Gastroesophageal sphincter (tissue), 3 donors: ENCODE data around the gene RERE.

Experiments
- EP300 ChIP-seq: sonication (generic); formaldehyde crosslinking; IDR thresholded peaks from one replicate; pipeline ENCODE4 v1.6.1; 2017; ENCODE audit warnings: antibody characterized with exemption, mild to moderate bottlenecking
- TF ChIP-seq, protein P1 (sequence below), 4 experiments: fragments of 200-600 bp in 2 of 4; fragments of 450-650 bp in 2 of 4; sonication (generic) in 1 of 4; IDR thresholded peaks; one replicate each; pipeline ENCODE4 v1.5.1; 2017 to 2019; ENCODE audit warnings: antibody characterized with exemption in 4 of 4, mild to moderate bottlenecking in 2 of 4, moderate library complexity in 2 of 4

DNA sequence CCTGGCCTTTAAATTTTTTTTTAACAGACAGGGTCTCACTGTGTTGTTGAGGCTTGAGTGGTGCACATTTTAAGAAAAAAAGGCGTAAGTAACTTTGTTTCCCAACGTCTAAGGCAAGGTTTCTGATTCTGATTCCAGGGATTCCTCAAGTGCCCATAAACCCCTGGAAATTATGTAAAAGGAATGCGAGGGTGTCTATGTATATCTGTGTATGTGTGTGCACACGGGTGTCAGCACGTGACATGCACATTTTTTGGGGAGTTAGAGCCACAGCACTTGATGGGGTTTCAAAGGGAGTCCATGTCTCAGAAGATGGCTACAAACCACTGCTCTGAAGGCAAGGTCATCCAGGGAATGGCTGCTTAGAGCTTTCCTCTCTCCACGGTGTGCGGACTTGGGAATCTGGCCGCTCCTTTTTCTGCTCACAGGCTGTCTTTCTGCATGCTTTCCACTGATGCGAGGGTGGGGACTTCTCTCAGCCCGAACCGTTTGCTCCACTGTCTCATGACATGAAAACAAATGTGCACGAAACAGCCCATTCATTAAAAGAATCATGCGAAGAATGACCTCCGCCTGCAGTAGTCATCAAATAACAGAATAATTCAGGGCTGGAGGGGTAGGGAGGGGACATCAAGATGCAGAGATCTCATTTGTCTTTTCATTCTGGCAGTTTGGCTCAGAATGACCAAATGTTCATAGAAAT lies 18.7 kb upstream of the RERE start:
- TF ChIP-seq EP300, result no peak
- TF ChIP-seq, protein P1, sequence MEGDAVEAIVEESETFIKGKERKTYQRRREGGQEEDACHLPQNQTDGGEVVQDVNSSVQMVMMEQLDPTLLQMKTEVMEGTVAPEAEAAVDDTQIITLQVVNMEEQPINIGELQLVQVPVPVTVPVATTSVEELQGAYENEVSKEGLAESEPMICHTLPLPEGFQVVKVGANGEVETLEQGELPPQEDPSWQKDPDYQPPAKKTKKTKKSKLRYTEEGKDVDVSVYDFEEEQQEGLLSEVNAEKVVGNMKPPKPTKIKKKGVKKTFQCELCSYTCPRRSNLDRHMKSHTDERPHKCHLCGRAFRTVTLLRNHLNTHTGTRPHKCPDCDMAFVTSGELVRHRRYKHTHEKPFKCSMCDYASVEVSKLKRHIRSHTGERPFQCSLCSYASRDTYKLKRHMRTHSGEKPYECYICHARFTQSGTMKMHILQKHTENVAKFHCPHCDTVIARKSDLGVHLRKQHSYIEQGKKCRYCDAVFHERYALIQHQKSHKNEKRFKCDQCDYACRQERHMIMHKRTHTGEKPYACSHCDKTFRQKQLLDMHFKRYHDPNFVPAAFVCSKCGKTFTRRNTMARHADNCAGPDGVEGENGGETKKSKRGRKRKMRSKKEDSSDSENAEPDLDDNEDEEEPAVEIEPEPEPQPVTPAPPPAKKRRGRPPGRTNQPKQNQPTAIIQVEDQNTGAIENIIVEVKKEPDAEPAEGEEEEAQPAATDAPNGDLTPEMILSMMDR (IDR thresholded peaks at IDR 0.05), result no peak
